ENCODE results near the gene RBM34. TPM values are rescaled to one million over a fixed set of nuclear protein-coding genes. Genes with fewer than 3 reads are reported as not detected.

The RBM34 gene
- total RNA-seq, 2 experiments from 2014 or later = 46.4 to 93.7 TPM

DNA sequence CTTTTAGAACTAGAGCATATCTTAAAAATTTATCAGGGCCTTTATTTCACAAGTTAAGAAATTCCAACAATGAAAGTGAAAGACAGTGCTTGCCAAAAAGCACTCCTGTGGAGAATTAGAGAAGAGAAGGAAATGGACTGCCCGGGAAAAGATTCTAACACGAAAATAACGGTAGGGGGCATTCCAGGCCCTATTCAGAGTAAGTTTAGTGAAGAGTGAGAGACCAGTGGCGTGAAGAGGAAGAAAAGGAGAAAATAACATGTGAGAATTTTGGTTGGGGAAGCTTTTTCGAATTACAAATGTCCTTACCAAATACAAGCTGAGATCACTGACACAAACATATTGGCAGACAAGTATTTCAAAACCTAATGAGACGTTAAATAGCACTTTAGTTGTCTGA is 38.4 kb upstream of the RBM34 start:
- H3K36me3 ChIP-seq (ENCODE audit: insufficient read depth, low read length) = peaks cover 24% of the 10 kb centered on the region
- H3K79me2 ChIP-seq (ENCODE audit: insufficient read depth, low read depth, low read length) = no peaks in the 10 kb centered on the region
- peak; percentile 46 for DNase-seq (ENCODE audit: low spot score)
- H3K4me2 ChIP-seq (ENCODE audit: low read length) = no peak overlapping the region
- intact Hi-C loops (cut with micrococcal nuclease; ENCODE audit: unreplicated experiment) = loop anchor here (5.0 kb wide), 1 partner anchor 218 kb away; no protein-coding TSS in a partner anchor
- CTCF ChIA-PET (ENCODE audit: unreplicated experiment) = no interaction called here
- TF ChIP-seq, protein P1, sequence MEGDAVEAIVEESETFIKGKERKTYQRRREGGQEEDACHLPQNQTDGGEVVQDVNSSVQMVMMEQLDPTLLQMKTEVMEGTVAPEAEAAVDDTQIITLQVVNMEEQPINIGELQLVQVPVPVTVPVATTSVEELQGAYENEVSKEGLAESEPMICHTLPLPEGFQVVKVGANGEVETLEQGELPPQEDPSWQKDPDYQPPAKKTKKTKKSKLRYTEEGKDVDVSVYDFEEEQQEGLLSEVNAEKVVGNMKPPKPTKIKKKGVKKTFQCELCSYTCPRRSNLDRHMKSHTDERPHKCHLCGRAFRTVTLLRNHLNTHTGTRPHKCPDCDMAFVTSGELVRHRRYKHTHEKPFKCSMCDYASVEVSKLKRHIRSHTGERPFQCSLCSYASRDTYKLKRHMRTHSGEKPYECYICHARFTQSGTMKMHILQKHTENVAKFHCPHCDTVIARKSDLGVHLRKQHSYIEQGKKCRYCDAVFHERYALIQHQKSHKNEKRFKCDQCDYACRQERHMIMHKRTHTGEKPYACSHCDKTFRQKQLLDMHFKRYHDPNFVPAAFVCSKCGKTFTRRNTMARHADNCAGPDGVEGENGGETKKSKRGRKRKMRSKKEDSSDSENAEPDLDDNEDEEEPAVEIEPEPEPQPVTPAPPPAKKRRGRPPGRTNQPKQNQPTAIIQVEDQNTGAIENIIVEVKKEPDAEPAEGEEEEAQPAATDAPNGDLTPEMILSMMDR (conservative IDR thresholded peaks at IDR 0.05; ENCODE audit: low read length) = peak; percentile 81
- no peak for TF ChIP-seq EZH2phosphoT487 (IDR thresholded peaks at IDR 0.05; ENCODE audit: borderline replicate concordance, low read depth, low read length)
- no TSS peak for BruUV-seq (replicated peaks)
- H3K9me3 ChIP-seq (ENCODE audit: low read length) = no peaks in the 10 kb centered on the region
- no peaks in the 10 kb centered on the region for H4K20me1 ChIP-seq (ENCODE audit: insufficient read depth, low read length)
- H3K4me1 ChIP-seq (ENCODE audit: insufficient read depth, low read length, poor library complexity, severe bottlenecking) = no peaks in the 10 kb centered on the region
- no peak overlapping the region for H3K27ac ChIP-seq (ENCODE audit: low read depth, low read length, poor library complexity, severe bottlenecking)
- no peaks in the 10 kb centered on the region for H3K9me2 ChIP-seq (ENCODE audit: insufficient read depth, low read length)
- H3K4me3 ChIP-seq (ENCODE audit: low read depth, low read length, poor library complexity, severe bottlenecking) = no peak overlapping the region
- no peak overlapping the region for H2AFZ ChIP-seq (ENCODE audit: low read length)
- POLR2A ChIA-PET = interaction anchor here (0.7 kb wide), 1 partner anchor 11 kb away, joined by 5 read pairs; no protein-coding TSS in a partner anchor

DNA sequence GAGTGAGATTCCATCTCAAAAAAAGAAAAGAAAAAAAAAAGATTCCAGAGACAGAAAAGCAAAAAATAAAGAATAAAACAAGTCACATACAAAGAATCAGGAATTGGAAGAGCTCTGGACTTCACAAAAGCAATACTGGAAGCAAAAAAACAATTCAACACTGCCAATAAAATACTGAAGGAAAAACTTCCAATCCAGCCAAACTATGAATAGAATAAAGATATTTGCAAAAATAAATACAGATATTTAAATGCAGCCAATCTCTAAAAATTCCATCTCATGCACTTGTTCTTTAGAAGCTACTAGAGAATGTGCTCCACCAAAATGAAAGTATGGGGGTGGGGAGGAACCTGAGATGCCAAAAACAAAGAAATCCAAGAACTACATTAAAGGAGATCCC is 29.4 kb upstream of the RBM34 start:
- Histone ChIP-seq H3K4me1 (ENCODE audit: insufficient read depth, low read length, poor library complexity, severe bottlenecking) (no peaks in the 10 kb centered on the region), H4K20me1 (ENCODE audit: insufficient read depth, low read length) (no peaks in the 10 kb centered on the region), H3K4me2 (ENCODE audit: low read length) (no peak overlapping the region), H3K36me3 (ENCODE audit: insufficient read depth, low read length) (peaks cover 72% of the 10 kb centered on the region), H3K9me2 (ENCODE audit: insufficient read depth, low read length) (no peaks in the 10 kb centered on the region), H3K79me2 (ENCODE audit: insufficient read depth, low read depth, low read length) (no peaks in the 10 kb centered on the region), H3K4me3 (ENCODE audit: low read depth, low read length, poor library complexity, severe bottlenecking) (no peak overlapping the region), H2AFZ (ENCODE audit: low read length) (no peak overlapping the region), H3K9me3 (ENCODE audit: low read length) (no peaks in the 10 kb centered on the region), H3K27ac (ENCODE audit: low read depth, low read length, poor library complexity, severe bottlenecking) (no peak overlapping the region)
- no peak for TF ChIP-seq EZH2phosphoT487 (IDR thresholded peaks at IDR 0.05; ENCODE audit: borderline replicate concordance, low read depth, low read length)
- TF ChIP-seq, protein P1 (conservative IDR thresholded peaks at IDR 0.05; ENCODE audit: low read length) = no peak
- BruUV-seq (replicated peaks) = no TSS peak
- DNase-seq (ENCODE audit: low spot score) = no peak
- CTCF ChIA-PET (ENCODE audit: unreplicated experiment) = no interaction called here
- POLR2A ChIA-PET = interaction anchor here (0.7 to 1.3 kb wide), 2 partner anchors 22 to 65 kb away, joined by 3 read pairs; no protein-coding TSS in a partner anchor
- intact Hi-C loops (cut with micrococcal nuclease; ENCODE audit: unreplicated experiment) = no loop called here

DNA sequence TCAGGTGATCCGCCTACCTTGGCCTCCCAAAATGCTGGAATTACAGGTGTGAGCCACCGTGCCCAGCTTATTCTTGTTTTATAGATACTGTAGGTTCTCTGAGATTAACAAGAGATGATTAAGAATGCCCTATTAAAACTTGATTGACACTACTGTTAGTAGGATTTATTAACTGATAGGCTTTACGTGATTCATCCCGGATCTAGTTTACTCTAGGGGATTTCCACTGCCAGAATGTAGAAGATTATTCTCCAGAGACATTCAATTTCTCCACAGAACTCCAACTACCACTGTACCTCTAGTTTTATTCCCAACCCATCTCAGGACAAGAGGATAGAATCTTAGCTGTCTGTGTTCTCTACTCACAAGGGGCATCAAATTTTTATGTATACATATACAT is 26.3 kb upstream of the RBM34 start:
- CTCF ChIA-PET (ENCODE audit: unreplicated experiment) = no interaction called here
- no peak for DNase-seq (ENCODE audit: low spot score)
- Histone ChIP-seq H4K20me1 (ENCODE audit: insufficient read depth, low read length) (no peaks in the 10 kb centered on the region), H3K4me2 (ENCODE audit: low read length) (no peak overlapping the region), H2AFZ (ENCODE audit: low read length) (no peak overlapping the region), H3K79me2 (ENCODE audit: insufficient read depth, low read depth, low read length) (no peaks in the 10 kb centered on the region), H3K36me3 (ENCODE audit: insufficient read depth, low read length) (peaks cover 61% of the 10 kb centered on the region), H3K4me1 (ENCODE audit: insufficient read depth, low read length, poor library complexity, severe bottlenecking) (no peaks in the 10 kb centered on the region), H3K9me2 (ENCODE audit: insufficient read depth, low read length) (no peaks in the 10 kb centered on the region), H3K9me3 (ENCODE audit: low read length) (no peaks in the 10 kb centered on the region), H3K4me3 (ENCODE audit: low read depth, low read length, poor library complexity, severe bottlenecking) (no peak overlapping the region), H3K27ac (ENCODE audit: low read depth, low read length, poor library complexity, severe bottlenecking) (no peak overlapping the region)
- intact Hi-C loops (cut with micrococcal nuclease; ENCODE audit: unreplicated experiment) = no loop called here
- no TSS peak for BruUV-seq (replicated peaks)
- TF ChIP-seq EZH2phosphoT487 (IDR thresholded peaks at IDR 0.05; ENCODE audit: borderline replicate concordance, low read depth, low read length) = no peak
- TF ChIP-seq, protein P1 (conservative IDR thresholded peaks at IDR 0.05; ENCODE audit: low read length) = no peak
- POLR2A ChIA-PET = interaction anchor here (1.5 kb wide), 1 partner anchor 10 kb away, joined by 8 read pairs; no protein-coding TSS in a partner anchor

Measured in OCI-LY7 (cell line).